HFFc6 (cell line): ENCODE results near the gene LARGE1. TPM values are rescaled to one million over a fixed set of nuclear protein-coding genes. Genes with fewer than 3 reads are reported as not detected.

Source experiments
- DNase-seq: peaks from one replicate; pipeline ENCODE4 v3.0.0-alpha.2; 2018
- H3K27ac Mint-ChIP-seq: 2 replicates; pipeline ENCODE4 v1.8.0; 2020; ENCODE audit warnings: mild to moderate bottlenecking, mixed read lengths
- H3K27me3 Mint-ChIP-seq: 2 replicates; pipeline ENCODE4 v1.8.0; 2021; ENCODE audit warnings: mild to moderate bottlenecking, moderate library complexity, mixed read lengths; ENCODE audit not compliant: insufficient read depth
- H3K36me3 Mint-ChIP-seq: 2 replicates; pipeline ENCODE4 v1.8.0; 2021; ENCODE audit warnings: low read depth, mixed read lengths
- H3K4me1 Mint-ChIP-seq: 2 replicates; pipeline ENCODE4 v1.8.0; 2020; ENCODE audit warnings: low read depth, mixed read lengths
- H3K4me3 Mint-ChIP-seq: 2 replicates; pipeline ENCODE4 v1.8.0; 2020; ENCODE audit warnings: mild to moderate bottlenecking, moderate library complexity, mixed read lengths
- H3K9me3 Mint-ChIP-seq: 2 replicates; pipeline ENCODE4 v1.8.0; 2020; ENCODE audit warnings: mild to moderate bottlenecking, mixed read lengths
- CTCF ChIP-seq: fragments of 200-600 bp; sonication (generic); IDR thresholded peaks from 2 replicates; pipeline ENCODE4 v1.5.0; 2021; ENCODE audit warnings: antibody characterized with exemption, mild to moderate bottlenecking
- total RNA-seq, 6 experiments: library from RNA; stranded (reverse); fragmentation: NEBNext Ultra II Directional; extraction: Animal tissue kit (Norgen Biotek cat#: 25700); gene quantifications; 2 replicates in 1 of 6; 3 replicates in 5 of 6; pipeline ENCODE4 v1.2.3, GENCODE V29; 2021

Gene LARGE1
- total RNA-seq, 6 experiments from 2014 or later: 4.9 to 7.3 (median 6.5) TPM

GRCh38 chr22:33925194-33925593, 4.9 kb upstream of the LARGE1 start:
- Mint-ChIP-seq H3K27me3 (peaks cover 6% of the 10 kb centered on the region; the same call in 1 of the 2 replicates), H3K36me3 (no peaks in the 10 kb centered on the region), H3K9me3 (no peaks in the 10 kb centered on the region; the same call in 1 of the 2 replicates), H3K27ac (no peak overlapping the region), H3K4me3 (no peak overlapping the region), H3K4me1 (peaks cover 16% of the 10 kb centered on the region)
- no peak for DNase-seq
- no peak for TF ChIP-seq CTCF

- no peak overlapping the region for H3K27ac Mint-ChIP-seq
- peak; percentile 91 for TF ChIP-seq CTCF
- no peaks in the 10 kb centered on the region; the same call in 1 of the 2 replicates for H3K9me3 Mint-ChIP-seq
- no peaks in the 10 kb centered on the region for H3K36me3 Mint-ChIP-seq
- peaks cover 10% of the 10 kb centered on the region for H3K27me3 Mint-ChIP-seq
- peaks cover 24% of the 10 kb centered on the region for H3K4me1 Mint-ChIP-seq
- DNase-seq: peak; percentile 46
- H3K4me3 Mint-ChIP-seq: peak overlapping the region; percentile 30; the same call in 1 of the 2 replicates
These were observed 3.5 kb upstream of the LARGE1 start for GRCh38 chr22:33923660-33924246.

- peak overlapping the region; percentile 87 for H3K4me3 Mint-ChIP-seq
- H3K27me3 Mint-ChIP-seq: peaks cover 10% of the 10 kb centered on the region
- H3K36me3 Mint-ChIP-seq: no peaks in the 10 kb centered on the region
- H3K9me3 Mint-ChIP-seq: no peaks in the 10 kb centered on the region; the same call in 1 of the 2 replicates
- H3K27ac Mint-ChIP-seq: peak overlapping the region; percentile 37; the same call in 1 of the 2 replicates
- peaks cover 31% of the 10 kb centered on the region for H3K4me1 Mint-ChIP-seq
- peak; percentile 17 for DNase-seq
- no peak for TF ChIP-seq CTCF
These were observed 2.8 kb upstream of the LARGE1 start for GRCh38 chr22:33923033-33923432.

GRCh38 chr22:33922349-33922681, 2.0 kb upstream of the LARGE1 start:
- Mint-ChIP-seq H3K9me3 (no peaks in the 10 kb centered on the region), H3K27me3 (peaks cover 10% of the 10 kb centered on the region), H3K4me1 (peaks cover 36% of the 10 kb centered on the region), H3K36me3 (no peaks in the 10 kb centered on the region), H3K4me3 (peak overlapping the region; percentile 87), H3K27ac (no peak overlapping the region)
- DNase-seq: no peak
- TF ChIP-seq CTCF: no peak

- no peak for TF ChIP-seq CTCF
- Mint-ChIP-seq H3K4me1 (peaks cover 36% of the 10 kb centered on the region), H3K27ac (no peak overlapping the region; the same call in 1 of the 2 replicates), H3K4me3 (peak overlapping the region; percentile 90), H3K36me3 (no peaks in the 10 kb centered on the region), H3K27me3 (peaks cover 10% of the 10 kb centered on the region), H3K9me3 (no peaks in the 10 kb centered on the region)
- peak; percentile 12 for DNase-seq
These were observed 1.5 kb upstream of the LARGE1 start for GRCh38 chr22:33921525-33922348.
